Breast epithelium (tissue), 4 donors: Measurements from ENCODE around the gene TMF1. TPM values are rescaled to one million over a fixed set of nuclear protein-coding genes. Genes with fewer than 3 reads are reported as not detected.

Source experiments
- DNase-seq, 2 donors: peaks; one replicate each; pipeline ENCODE4 v3.0.0-alpha.2; 2019; ENCODE audit warnings: low spot score in 2 of 2
- H3K27ac ChIP-seq, 2 donors: fragments of 200-600 bp; sonication (generic) in 1 of 2; one replicate each; pipeline ENCODE4 v1.5.1; 2016 to 2019; ENCODE audit warnings: mild to moderate bottlenecking in 1 of 2
- H3K27me3 ChIP-seq, 2 donors: fragments of 200-600 bp; sonication (generic) in 1 of 2; one replicate each; pipeline versions ENCODE4 v1.5.1 to v1.6.0; 2017 to 2019; ENCODE audit warnings: control low read depth in 1 of 2, mild to moderate bottlenecking in 1 of 2
- H3K36me3 ChIP-seq: fragments of 200-600 bp; one replicate; pipeline ENCODE4 v1.5.1; 2019
- H3K4me1 ChIP-seq, 2 donors: fragments of 200-600 bp; sonication (generic); one replicate each; pipeline ENCODE4 v1.5.1; 2016 to 2019; ENCODE audit warnings: control low read depth in 1 of 2
- H3K4me3 ChIP-seq, 3 donors: fragments of 200-600 bp; sonication (generic); 1 replicate in 2 of 3; 2 replicates in 1 of 3; pipeline ENCODE4 v1.5.1; 2016 to 2019; ENCODE audit warnings: mild to moderate bottlenecking in 3 of 3, moderate library complexity in 2 of 3
- H3K9me3 ChIP-seq, 2 donors: fragments of 200-600 bp; sonication (generic) in 1 of 2; one replicate each; pipeline ENCODE4 v1.5.1; 2016 to 2019; ENCODE audit warnings: control low read depth in 1 of 2
- CTCF ChIP-seq, 3 donors: fragments of 450-650 bp; IDR thresholded peaks; one replicate each; pipeline ENCODE4 v1.5.1; 2016 to 2017; ENCODE audit warnings: antibody characterized with exemption in 3 of 3, mild to moderate bottlenecking in 3 of 3, moderate library complexity in 3 of 3
- POLR2A ChIP-seq: fragments of 450-650 bp; IDR thresholded peaks from one replicate; pipeline ENCODE4 v1.6.1; 2016; ENCODE audit warnings: antibody characterized with exemption, mild to moderate bottlenecking, moderate library complexity
- POLR2AphosphoS5 ChIP-seq, 3 donors: sonication (generic); formaldehyde crosslinking; IDR thresholded peaks; one replicate each; pipeline ENCODE4 v1.6.1; 2017; ENCODE audit warnings: antibody characterized with exemption in 3 of 3
- intact Hi-C: fragments of 100-400 bp; cut with DNase I; formaldehyde crosslinking; loops from one replicate; pipeline ENCODE4 v1.15.1; 2023; ENCODE audit warnings: low total_unique reads
- total RNA-seq, 3 donors: library from RNA; depleted of rRNA; stranded (reverse); fragments of >200 nt; gene quantifications; one replicate each; pipeline ENCODE4 v1.1.0, GENCODE V29; 2016

Gene TMF1
- total RNA-seq, 3 donors from 2014 or later: 33.4 to 61.5 (median 50.1) TPM

DNA sequence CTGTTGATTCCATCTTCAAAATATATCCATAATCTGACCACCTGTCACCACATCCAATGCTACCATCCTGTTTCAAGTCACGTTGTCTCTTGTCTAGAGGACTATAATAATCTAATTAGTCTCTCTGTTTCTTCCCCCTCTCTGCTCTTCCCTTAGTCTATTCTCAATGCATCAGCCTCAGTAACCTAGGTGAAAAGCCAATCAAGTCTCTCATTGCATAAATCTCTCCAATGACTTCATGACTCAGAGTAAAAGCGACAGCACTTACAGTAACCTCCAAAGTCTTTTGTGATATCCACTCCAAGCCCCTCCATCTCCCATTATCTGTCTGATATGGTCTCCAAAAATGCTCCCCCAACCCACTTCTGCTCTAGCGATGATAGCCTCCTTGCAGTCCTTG is 20.8 kb upstream of the TMF1 start:
- DNase-seq: no peak
- Histone ChIP-seq H3K27me3 (no peaks in the 10 kb centered on the region), H3K27ac (no peak overlapping the region), H3K9me3 (no peaks in the 10 kb centered on the region), H3K4me3 (no peak overlapping the region), H3K4me1 (no peaks in the 10 kb centered on the region), H3K36me3 (no peaks in the 10 kb centered on the region)
- intact Hi-C loops: no loop called here
- TF ChIP-seq POLR2A (no peak), POLR2AphosphoS5 (IDR thresholded peaks at IDR 0.05) (no peak), CTCF (IDR thresholded peaks at IDR 0.05) (no peak)

- no peaks in the 10 kb centered on the region for H3K36me3 ChIP-seq
- TF ChIP-seq POLR2AphosphoS5 (IDR thresholded peaks at IDR 0.05): no peak
- TF ChIP-seq POLR2A: no peak
- H3K4me1 ChIP-seq: no peaks in the 10 kb centered on the region
- intact Hi-C loops: no loop called here
- H3K4me3 ChIP-seq: no peak overlapping the region
- H3K27me3 ChIP-seq: no peaks in the 10 kb centered on the region
- no peak for DNase-seq
- H3K27ac ChIP-seq: no peak overlapping the region
- H3K9me3 ChIP-seq: no peaks in the 10 kb centered on the region
Observed at GRCh38 chr3:69066121-69066520, 14.0 kb upstream of the TMF1 start.

- DNase-seq: no peak
- no peak overlapping the region for H3K27ac ChIP-seq
- no peak overlapping the region for H3K4me3 ChIP-seq
- no peaks in the 10 kb centered on the region for H3K36me3 ChIP-seq
- intact Hi-C loops: no loop called here
- no peaks in the 10 kb centered on the region for H3K4me1 ChIP-seq
- TF ChIP-seq CTCF (IDR thresholded peaks at IDR 0.05) (no peak), POLR2A (no peak), POLR2AphosphoS5 (IDR thresholded peaks at IDR 0.05) (no peak)
- H3K27me3 ChIP-seq: no peaks in the 10 kb centered on the region
- no peaks in the 10 kb centered on the region for H3K9me3 ChIP-seq
Observed at GRCh38 chr3:69065318-69065964, 13.3 kb upstream of the TMF1 start.

DNA sequence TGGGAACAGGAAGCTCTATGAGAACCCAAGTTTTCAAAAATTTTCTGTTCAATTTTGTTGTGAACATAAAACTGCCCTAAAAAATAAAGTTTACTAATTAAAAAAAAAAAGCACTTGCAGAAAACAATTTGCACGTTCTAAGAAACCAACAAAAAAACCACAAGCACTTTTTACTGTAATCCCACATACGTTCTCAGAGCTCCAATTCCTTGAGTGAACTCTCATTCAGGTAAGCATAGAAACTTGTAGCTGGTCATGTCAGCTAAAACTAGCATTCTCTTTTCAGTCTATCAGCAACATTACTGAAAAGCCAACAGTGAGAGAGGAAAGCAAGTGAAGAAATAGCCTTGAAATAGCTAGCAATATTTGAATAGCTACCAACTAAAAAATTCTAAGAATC is 11.5 kb upstream of the TMF1 start:
- Histone ChIP-seq H3K27me3 (no peaks in the 10 kb centered on the region), H3K4me1 (no peaks in the 10 kb centered on the region), H3K9me3 (no peaks in the 10 kb centered on the region), H3K36me3 (no peaks in the 10 kb centered on the region), H3K27ac (no peak overlapping the region), H3K4me3 (no peak overlapping the region)
- intact Hi-C loops: no loop called here
- TF ChIP-seq CTCF (IDR thresholded peaks at IDR 0.05): no peak
- no peak for TF ChIP-seq POLR2A
- TF ChIP-seq POLR2AphosphoS5 (IDR thresholded peaks at IDR 0.05): no peak
- DNase-seq: no peak

DNA sequence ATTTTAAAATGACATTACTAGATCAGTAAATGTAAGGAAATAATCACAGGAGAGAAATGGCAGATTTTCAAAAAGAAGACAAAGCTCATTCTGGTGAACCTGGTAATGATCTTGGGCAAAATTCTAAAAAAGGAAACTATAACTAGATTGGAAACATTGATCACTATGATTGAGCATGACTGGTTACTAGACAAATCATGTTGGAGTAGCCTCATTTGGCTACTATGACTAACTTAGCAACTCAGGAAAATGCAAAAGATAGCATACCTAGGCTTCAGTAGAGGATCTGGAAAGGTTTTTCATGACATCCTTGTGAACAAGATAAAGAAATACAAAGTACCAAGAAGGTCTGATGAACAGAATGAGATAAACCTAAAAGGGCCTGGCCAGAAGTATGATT is 7.6 kb upstream of the TMF1 start:
- Histone ChIP-seq H3K4me1 (no peaks in the 10 kb centered on the region), H3K9me3 (no peaks in the 10 kb centered on the region), H3K4me3 (no peak overlapping the region), H3K27me3 (no peaks in the 10 kb centered on the region), H3K27ac (no peak overlapping the region), H3K36me3 (peaks cover 5% of the 10 kb centered on the region)
- intact Hi-C loops: no loop called here
- TF ChIP-seq POLR2A (no peak), POLR2AphosphoS5 (IDR thresholded peaks at IDR 0.05) (no peak), CTCF (IDR thresholded peaks at IDR 0.05) (no peak)
- no peak for DNase-seq

DNA sequence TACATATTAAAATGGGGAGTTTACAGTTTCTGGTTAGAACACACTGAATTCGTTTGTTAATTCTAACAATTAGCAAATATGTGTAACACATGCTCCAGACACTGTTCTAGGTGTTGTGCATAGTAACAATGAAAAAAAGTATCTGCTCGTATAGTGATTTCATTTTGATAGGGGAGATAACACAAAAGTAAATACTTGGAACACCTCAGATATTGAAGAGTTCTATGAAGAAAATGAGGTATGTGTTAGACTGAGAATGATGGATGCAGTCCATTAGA is 6.8 kb upstream of the TMF1 start:
- peaks cover 5% of the 10 kb centered on the region for H3K36me3 ChIP-seq
- H3K27ac ChIP-seq: no peak overlapping the region
- intact Hi-C loops: no loop called here
- TF ChIP-seq CTCF (IDR thresholded peaks at IDR 0.05) (no peak), POLR2AphosphoS5 (IDR thresholded peaks at IDR 0.05) (no peak), POLR2A (no peak)
- no peak overlapping the region for H3K4me3 ChIP-seq
- no peak for DNase-seq
- H3K27me3 ChIP-seq: no peaks in the 10 kb centered on the region
- no peaks in the 10 kb centered on the region for H3K4me1 ChIP-seq
- H3K9me3 ChIP-seq: no peaks in the 10 kb centered on the region
